ENCODE measurements around the gene TBRG4. TPM values are rescaled to one million over a fixed set of nuclear protein-coding genes. Genes with fewer than 3 reads are reported as not detected.

The TBRG4 gene
- total RNA-seq, 1 donor from 2014 or later: 60.7 TPM

GRCh38 chr7:45146531-45147379, 35.3 kb upstream of the TBRG4 start:
- FAIRE-seq (no peak), DNase-seq (ENCODE audit: low spot score in 2 of 2) (no peak)

GRCh38 chr7:45145881-45146280, 34.4 kb upstream of the TBRG4 start:
- FAIRE-seq: no peak

GRCh38 chr7:45143616-45144015, 32.1 kb upstream of the TBRG4 start:
- DNase-seq (ENCODE audit: low spot score in 2 of 2) (no peak), FAIRE-seq (no peak)

More at GRCh38 chr7:45145881-45146280, 34.4 kb upstream of the TBRG4 start:
- DNase-seq (ENCODE audit: low spot score in 2 of 2): no peak

GRCh38 chr7:45140827-45141226, 29.3 kb upstream of the TBRG4 start:
- DNase-seq (ENCODE audit: low spot score in 2 of 2) (no peak), FAIRE-seq (no peak)

- DNase-seq (ENCODE audit: low spot score in 2 of 2) (no peak), FAIRE-seq (no peak)
Measured at GRCh38 chr7:45138433-45139267, 27.2 kb upstream of the TBRG4 start.

- FAIRE-seq (no peak), DNase-seq (ENCODE audit: low spot score in 2 of 2) (peak; percentile 74 to 85)
Measured at GRCh38 chr7:45136106-45137060, 24.9 kb upstream of the TBRG4 start.

GRCh38 chr7:45133877-45134276, 22.4 kb upstream of the TBRG4 start:
- no peak for FAIRE-seq
- no peak for DNase-seq (ENCODE audit: low spot score in 2 of 2)

- FAIRE-seq (no peak), DNase-seq (ENCODE audit: low spot score in 2 of 2) (no peak)
Measured at GRCh38 chr7:45133352-45133751, 21.9 kb upstream of the TBRG4 start.

GRCh38 chr7:45132708-45133320, 21.3 kb upstream of the TBRG4 start:
- FAIRE-seq (no peak), DNase-seq (ENCODE audit: low spot score in 2 of 2) (no peak)

GRCh38 chr7:45131891-45132290, 20.4 kb upstream of the TBRG4 start:
- FAIRE-seq (no peak), DNase-seq (ENCODE audit: low spot score in 2 of 2) (no peak)

- DNase-seq (ENCODE audit: low spot score in 2 of 2) (no peak), FAIRE-seq (no peak)
Measured at GRCh38 chr7:45130910-45131309, 19.4 kb upstream of the TBRG4 start.

- FAIRE-seq (no peak), DNase-seq (ENCODE audit: low spot score in 2 of 2) (no peak)
Measured at GRCh38 chr7:45129906-45130305, 18.4 kb upstream of the TBRG4 start.

- DNase-seq (ENCODE audit: low spot score in 2 of 2): no peak
- no peak for FAIRE-seq
Measured at GRCh38 chr7:45129181-45129800, 17.8 kb upstream of the TBRG4 start.

- DNase-seq (ENCODE audit: low spot score in 2 of 2): no peak
- FAIRE-seq: no peak
Measured at GRCh38 chr7:45126920-45127319, 15.4 kb upstream of the TBRG4 start.

GRCh38 chr7:45126201-45126600, 14.7 kb upstream of the TBRG4 start:
- DNase-seq (ENCODE audit: low spot score in 2 of 2) (no peak), FAIRE-seq (no peak)

GRCh38 chr7:45125193-45125904, 13.9 kb upstream of the TBRG4 start:
- FAIRE-seq: no peak
- DNase-seq (ENCODE audit: low spot score in 2 of 2): no peak

GRCh38 chr7:45123913-45124710, 12.6 kb upstream of the TBRG4 start:
- DNase-seq (ENCODE audit: low spot score in 2 of 2) (no peak), FAIRE-seq (no peak)

Measured in frontal cortex (tissue), 4 donors.